Trophoblast cell (in vitro differentiated cells and primary cell): ENCODE results near the gene COL6A5.
"Not testable (repeated sequence)": the region's sequence is repeated elsewhere in the genome, so short reads cannot be mapped to it uniquely, and the experiment has no call there.

ENCODE experiments used
- DNase-seq, 2 donors: peaks; one replicate each; pipeline ENCODE4 v3.0.0-alpha.2; 2016
- H2AFZ ChIP-seq: 2 replicates; pipeline ENCODE4 v1.6.1; 2013; ENCODE audit warnings: low read length, moderate library complexity, mild to moderate bottlenecking; ENCODE audit not compliant: insufficient read depth, poor library complexity
- H2AK5ac ChIP-seq: 2 replicates; pipeline ENCODE4 v1.6.1; 2013; ENCODE audit warnings: mild to moderate bottlenecking, low read length
- H2BK120ac ChIP-seq: 2 replicates; pipeline ENCODE4 v1.6.1; 2013; ENCODE audit warnings: low read length, mild to moderate bottlenecking, moderate library complexity; ENCODE audit not compliant: insufficient read depth, poor library complexity
- H2BK12ac ChIP-seq: 2 replicates; pipeline ENCODE4 v1.6.1; 2013; ENCODE audit warnings: mild to moderate bottlenecking, low read length, moderate library complexity
- H2BK5ac ChIP-seq: 2 replicates; pipeline ENCODE4 v1.6.1; 2013; ENCODE audit warnings: low read length, low read depth, moderate library complexity, mild to moderate bottlenecking; ENCODE audit not compliant: poor library complexity
- H3K14ac ChIP-seq: 2 replicates; pipeline ENCODE4 v1.6.1; 2013; ENCODE audit warnings: mild to moderate bottlenecking, low read length
- H3K18ac ChIP-seq: 2 replicates; pipeline ENCODE4 v1.6.1; 2013; ENCODE audit warnings: mild to moderate bottlenecking, low read length
- H3K23ac ChIP-seq: 2 replicates; pipeline ENCODE4 v1.6.1; 2013; ENCODE audit warnings: low read length
- H3K27ac ChIP-seq: 2 replicates; pipeline ENCODE4 v1.5.1; 2013; ENCODE audit warnings: low read depth, mild to moderate bottlenecking, inconsistent platforms, low read length, moderate library complexity
- H3K27me3 ChIP-seq: 2 replicates; pipeline ENCODE4 v1.6.1; 2013; ENCODE audit warnings: inconsistent platforms, mild to moderate bottlenecking, low read length, moderate library complexity; ENCODE audit not compliant: insufficient read depth
- H3K36me3 ChIP-seq, 2 experiments: 1 replicate in 1 of 2; 2 replicates in 1 of 2; pipeline ENCODE4 v1.6.1; 2013; ENCODE audit warnings: low read length in 2 of 2, mild to moderate bottlenecking in 2 of 2, moderate library complexity in 1 of 2; ENCODE audit not compliant: insufficient read depth in 2 of 2, control insufficient read depth in 1 of 2
- H3K4ac ChIP-seq: 2 replicates; pipeline ENCODE4 v1.6.1; 2013; ENCODE audit warnings: low read depth, mild to moderate bottlenecking, low read length, moderate library complexity
- H3K4me1 ChIP-seq, 2 experiments: 1 replicate in 1 of 2; 2 replicates in 1 of 2; pipeline ENCODE4 v1.6.1; 2013; ENCODE audit warnings: low read length in 2 of 2, mild to moderate bottlenecking in 2 of 2, moderate library complexity in 1 of 2; ENCODE audit not compliant: insufficient read depth in 2 of 2, control insufficient read depth in 1 of 2
- H3K4me2 ChIP-seq: 2 replicates; pipeline ENCODE4 v1.6.1; 2013; ENCODE audit warnings: inconsistent platforms, mild to moderate bottlenecking, low read length, moderate library complexity
- H3K4me3 ChIP-seq: 2 replicates; pipeline ENCODE4 v1.5.1; 2013; ENCODE audit warnings: mild to moderate bottlenecking, low read depth, low read length, inconsistent platforms
- H3K79me1 ChIP-seq: one replicate; pipeline ENCODE4 v1.6.1; 2013; ENCODE audit warnings: low read length
- H3K79me2 ChIP-seq: 2 replicates; pipeline ENCODE4 v1.6.1; 2013; ENCODE audit warnings: low read length, mild to moderate bottlenecking; ENCODE audit not compliant: control insufficient read depth, insufficient read depth, poor library complexity
- H3K9ac ChIP-seq: 2 replicates; pipeline ENCODE4 v1.6.1; 2013; ENCODE audit warnings: mild to moderate bottlenecking, low read length
- H3K9me3 ChIP-seq: 2 replicates; pipeline ENCODE4 v1.6.1; 2013; ENCODE audit warnings: low read depth, mild to moderate bottlenecking, control low read depth, inconsistent platforms, low read length; ENCODE audit not compliant: insufficient read depth
- H4K12ac ChIP-seq: 2 replicates; pipeline ENCODE4 v1.6.1; 2013; ENCODE audit warnings: low read depth, mild to moderate bottlenecking, low read length, moderate library complexity
- H4K8ac ChIP-seq: 2 replicates; pipeline ENCODE4 v1.6.1; 2013; ENCODE audit warnings: low read depth, mild to moderate bottlenecking, low read length, moderate library complexity
- H4K91ac ChIP-seq: one replicate; pipeline ENCODE4 v1.6.1; 2013; ENCODE audit warnings: low read depth, mild to moderate bottlenecking, low read length, moderate library complexity
- WGBS: extraction: QIAGEN DNeasy Blood & Tissue Kit; methylation state at CpG from one replicate; pipeline ENCODE4 v1.1.7; 2013; ENCODE audit warnings: missing lambda C conversion rate; ENCODE audit not compliant: insufficient read length, insufficient coverage; ENCODE audit errors: extremely low coverage; 5-methylcytosine and 5-hydroxymethylcytosine counted together

The COL6A5 gene

DNA sequence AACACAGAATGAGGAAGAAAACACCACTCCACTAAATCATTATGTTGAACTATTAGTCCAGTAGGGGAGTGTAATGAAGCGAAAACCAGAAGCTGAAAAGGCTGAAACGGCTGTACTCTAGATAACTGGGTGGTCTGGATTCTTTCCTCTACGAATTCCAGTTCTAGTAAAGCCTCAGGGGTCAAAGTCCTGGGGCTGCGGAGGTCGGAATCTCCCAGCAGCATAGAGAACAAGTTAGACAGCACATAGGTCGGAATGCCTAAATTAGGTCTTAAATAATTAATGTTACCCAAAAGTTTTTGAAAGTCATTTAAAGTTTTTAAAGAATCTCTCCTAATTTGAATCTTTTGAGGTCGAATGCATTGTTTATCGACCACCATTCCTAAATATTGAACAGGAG, 102.7 kb downstream of the COL6A5 start:
- H4K91ac ChIP-seq, H3K4me1 ChIP-seq, H4K12ac ChIP-seq, H2AFZ ChIP-seq, H3K27me3 ChIP-seq, H3K18ac ChIP-seq, H2BK12ac ChIP-seq, H3K79me1 ChIP-seq, H3K9me3 ChIP-seq, H3K4me2 ChIP-seq, H3K4ac ChIP-seq, H4K8ac ChIP-seq, H3K79me2 ChIP-seq, H2BK120ac ChIP-seq, H3K23ac ChIP-seq, H3K14ac ChIP-seq, H3K9ac ChIP-seq, H2AK5ac ChIP-seq, H3K4me3 ChIP-seq, H3K36me3 ChIP-seq, H2BK5ac ChIP-seq: not testable (repeated sequence)
- H3K27ac ChIP-seq, result peak overlapping the region; percentile 47
- DNase-seq, result peak in 1 of 2 donors; percentile 48
- no CpG with 5 or more reads among the region's 8 CpGs for WGBS

DNA sequence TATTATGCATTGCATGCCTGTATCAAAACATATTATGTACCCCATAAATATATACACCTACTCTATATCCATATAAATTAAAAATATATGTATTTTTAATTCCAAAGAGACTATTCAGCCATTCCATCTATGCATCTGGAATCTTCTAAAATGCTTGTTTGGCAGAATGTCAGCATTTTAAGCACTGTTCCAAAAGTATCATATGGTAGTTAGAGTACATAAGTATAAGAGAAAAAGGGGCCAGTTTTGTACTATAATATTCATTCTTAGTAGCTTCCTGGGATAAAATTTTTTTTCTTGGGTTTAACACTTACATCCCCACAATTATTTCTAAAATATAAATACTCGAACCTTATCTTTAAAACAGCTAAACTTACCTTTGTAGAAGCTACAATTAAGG, 111.1 kb downstream of the COL6A5 start:
- no peak overlapping the region for H3K18ac ChIP-seq
- WGBS, result 100% methylated on average over 1 of the region's 1 CpG
- no peaks in the 10 kb centered on the region for H3K36me3 ChIP-seq

DNA sequence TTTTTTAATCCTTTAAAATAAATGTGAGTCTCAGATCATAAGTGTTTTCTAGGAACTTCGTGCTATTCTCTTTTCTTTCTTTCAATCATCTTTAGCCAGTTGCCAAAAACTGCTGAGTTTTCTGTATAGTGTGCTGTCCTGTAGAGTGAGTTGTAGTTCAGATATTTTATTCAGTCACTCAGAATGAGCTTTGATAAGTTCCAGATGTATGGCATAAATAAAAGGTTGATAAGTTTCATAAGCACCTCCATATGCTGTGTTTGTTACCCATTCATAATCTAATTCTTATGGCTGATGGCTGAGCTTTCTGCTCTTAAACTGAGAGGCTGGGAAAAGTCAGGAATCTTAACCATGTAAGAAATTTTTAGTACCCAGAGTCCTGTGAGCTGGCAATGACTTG, 112.2 kb downstream of the COL6A5 start:
- Histone ChIP-seq H2BK5ac (no peak overlapping the region), H3K9ac (no peak overlapping the region), H4K91ac (no peak overlapping the region), H4K8ac (no peak overlapping the region), H3K4me1 (no peaks in the 10 kb centered on the region), H3K18ac (no peak overlapping the region), H2BK12ac (no peak overlapping the region), H2AK5ac (no peak overlapping the region), H3K27ac (no peak overlapping the region), H3K4ac (no peak overlapping the region), H3K14ac (no peak overlapping the region), H3K4me3 (no peak overlapping the region), H4K12ac (no peak overlapping the region), H3K4me2 (no peak overlapping the region), H3K79me1 (no peaks in the 10 kb centered on the region), H2AFZ (no peak overlapping the region), H3K36me3 (no peaks in the 10 kb centered on the region), H3K79me2 (no peaks in the 10 kb centered on the region), H3K9me3 (no peaks in the 10 kb centered on the region), H3K23ac (no peak overlapping the region), H3K27me3 (no peaks in the 10 kb centered on the region), H2BK120ac (no peak overlapping the region)
- WGBS, result no CpG with 5 or more reads among the region's 1 CpG
- no peak for DNase-seq

More for the DNA sequence above, 111.1 kb downstream of the COL6A5 start:
- H3K9me3 ChIP-seq, result no peaks in the 10 kb centered on the region
- H4K91ac ChIP-seq, result no peak overlapping the region
- H4K8ac ChIP-seq, result no peak overlapping the region
- H4K12ac ChIP-seq, result no peak overlapping the region
- H3K4me2 ChIP-seq, result no peak overlapping the region
- no peak overlapping the region for H3K4me3 ChIP-seq
- no peak overlapping the region for H2BK5ac ChIP-seq
- no peak overlapping the region for H2BK120ac ChIP-seq
- H3K9ac ChIP-seq, result no peak overlapping the region
- H3K23ac ChIP-seq, result no peak overlapping the region
- no peaks in the 10 kb centered on the region for H3K79me2 ChIP-seq
- H3K27me3 ChIP-seq, result no peaks in the 10 kb centered on the region
- H2BK12ac ChIP-seq, result no peak overlapping the region
- no peak overlapping the region for H3K27ac ChIP-seq
- DNase-seq, result no peak
- no peaks in the 10 kb centered on the region for H3K4me1 ChIP-seq
- no peak overlapping the region for H3K14ac ChIP-seq
- no peak overlapping the region for H2AFZ ChIP-seq
- no peak overlapping the region for H3K4ac ChIP-seq
- no peaks in the 10 kb centered on the region for H3K79me1 ChIP-seq
- H2AK5ac ChIP-seq, result no peak overlapping the region

DNA sequence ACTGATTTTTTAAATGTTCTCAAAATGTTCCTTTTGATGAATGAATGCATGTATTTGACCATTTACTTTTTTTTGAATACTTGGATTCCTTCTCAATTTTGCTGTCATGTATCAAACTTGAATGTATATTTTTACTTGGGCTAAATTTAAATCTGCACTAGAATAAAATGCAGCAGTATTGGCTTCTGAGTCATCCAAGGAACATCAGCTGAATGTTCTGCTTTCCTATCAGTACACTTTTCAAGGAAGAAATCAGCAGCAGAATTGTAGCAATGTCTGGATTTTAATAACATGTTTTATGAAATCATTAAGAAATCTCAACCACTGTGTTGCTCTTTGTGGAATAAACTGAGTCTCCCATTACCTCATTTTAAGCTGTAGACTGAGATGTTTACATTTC, 114.5 kb downstream of the COL6A5 start:
- Histone ChIP-seq H4K12ac (no peak overlapping the region), H2AK5ac (no peak overlapping the region), H3K4ac (no peak overlapping the region), H3K14ac (no peak overlapping the region), H4K91ac (no peak overlapping the region), H3K27me3 (no peaks in the 10 kb centered on the region), H3K9me3 (no peaks in the 10 kb centered on the region), H2BK120ac (no peak overlapping the region), H3K79me2 (no peaks in the 10 kb centered on the region), H2AFZ (no peak overlapping the region), H3K9ac (no peak overlapping the region), H2BK5ac (no peak overlapping the region), H3K36me3 (no peaks in the 10 kb centered on the region), H3K4me3 (no peak overlapping the region), H3K18ac (no peak overlapping the region), H3K4me2 (no peak overlapping the region), H3K4me1 (no peaks in the 10 kb centered on the region), H3K79me1 (no peaks in the 10 kb centered on the region), H4K8ac (no peak overlapping the region), H3K23ac (no peak overlapping the region), H2BK12ac (no peak overlapping the region), H3K27ac (no peak overlapping the region)
- no peak for DNase-seq
